Right lobe of liver (tissue), 6 donors: ENCODE results near the gene PRDM7. TPM values are rescaled to one million over a fixed set of nuclear protein-coding genes. Genes with fewer than 3 reads are reported as not detected.

Experiments used
- ATAC-seq, 4 donors: fragments of 200-7000 bp; cut with Tn5 transposase; one replicate each; pipeline ENCODE4 v1.9.1; 2020; ENCODE audit warnings: mild to moderate bottlenecking in 4 of 4, moderate library complexity in 4 of 4
- DNase-seq, 3 donors: peaks; one replicate each; pipeline ENCODE4 v3.0.0-alpha.2; 2020
- H3K27ac ChIP-seq, 3 donors: fragments of 200-600 bp; one replicate each; pipeline ENCODE4 v1.8.0; 2022
- H3K27me3 ChIP-seq, 2 donors: fragments of 200-600 bp; one replicate each; pipeline ENCODE4 v1.8.0; 2022
- H3K36me3 ChIP-seq, 4 donors: fragments of 200-600 bp; sonication (generic) in 1 of 4; one replicate each; pipeline versions ENCODE4 v1.5.1 to v1.8.0; 2017 to 2022; ENCODE audit warnings: control low read depth in 1 of 4
- H3K4me1 ChIP-seq, 4 donors: fragments of 200-600 bp; sonication (generic) in 1 of 4; one replicate each; pipeline versions ENCODE4 v1.5.1 to v1.8.0; 2017 to 2022; ENCODE audit warnings: control low read depth in 1 of 4
- H3K4me3 ChIP-seq, 3 donors: fragments of 200-600 bp; one replicate each; pipeline ENCODE4 v1.8.0; 2022
- H3K9me3 ChIP-seq, 4 donors: fragments of 200-600 bp; sonication (generic) in 1 of 4; one replicate each; pipeline versions ENCODE4 v1.5.1 to v1.8.0; 2017 to 2022; ENCODE audit warnings: control low read depth in 1 of 4
- POLR2A ChIP-seq: fragments of 450-650 bp; IDR thresholded peaks from one replicate; pipeline ENCODE4 v1.6.1; 2017; ENCODE audit warnings: antibody characterized with exemption, mild to moderate bottlenecking
- WGBS: methylation state at CpG from one replicate; pipeline ENCODE4 v1.1.6; 2018; ENCODE audit warnings: low coverage, low lambda C conversion rate; ENCODE audit not compliant: insufficient coverage; ENCODE audit errors: missing lambda C conversion rate; 5-methylcytosine and 5-hydroxymethylcytosine counted together
- intact Hi-C, 2 donors: fragments of 100-400 bp; cut with DNase I; formaldehyde crosslinking; loops; one replicate each; pipeline versions ENCODE4 v1.11.2 to v1.14.1; 2022
- total RNA-seq, 6 experiments: library from RNA; depleted of rRNA in 2 of 6; stranded (reverse); fragments of >200 nt in 2 of 6; fragmentation: NEBNext Ultra II Directional in 3 of 6; extraction: Animal tissue kit (Norgen Biotek cat#: 25700) in 3 of 6; gene quantifications; one replicate each; pipeline versions ENCODE4 v1.1.0 to v1.2.4, GENCODE V29; 2016 to 2023
- TF ChIP-seq, protein P1 (sequence below), 4 donors: fragments of 200-600 bp in 3 of 4; fragments of 450-650 bp in 1 of 4; IDR thresholded peaks; one replicate each; pipeline versions ENCODE4 v1.5.1 to v1.8.0; 2016 to 2022; ENCODE audit warnings: antibody characterized with exemption in 4 of 4, mild to moderate bottlenecking in 2 of 4
- donor health status: DM: no; HTN: yes; CAD: no.
- donor health status: DM: no; HTN: no; CAD: no.
- donor health status: DM: no; HTN: no; CAD: no.
- donor health status: DM: no; HTN: yes; CAD: no.
- donor health status: DM: no; HTN: yes; CAD: no.

PRDM7 gene
- total RNA-seq, 6 experiments from 2014 or later = 0.09 to 0.12 TPM; not detected in 4

DNA sequence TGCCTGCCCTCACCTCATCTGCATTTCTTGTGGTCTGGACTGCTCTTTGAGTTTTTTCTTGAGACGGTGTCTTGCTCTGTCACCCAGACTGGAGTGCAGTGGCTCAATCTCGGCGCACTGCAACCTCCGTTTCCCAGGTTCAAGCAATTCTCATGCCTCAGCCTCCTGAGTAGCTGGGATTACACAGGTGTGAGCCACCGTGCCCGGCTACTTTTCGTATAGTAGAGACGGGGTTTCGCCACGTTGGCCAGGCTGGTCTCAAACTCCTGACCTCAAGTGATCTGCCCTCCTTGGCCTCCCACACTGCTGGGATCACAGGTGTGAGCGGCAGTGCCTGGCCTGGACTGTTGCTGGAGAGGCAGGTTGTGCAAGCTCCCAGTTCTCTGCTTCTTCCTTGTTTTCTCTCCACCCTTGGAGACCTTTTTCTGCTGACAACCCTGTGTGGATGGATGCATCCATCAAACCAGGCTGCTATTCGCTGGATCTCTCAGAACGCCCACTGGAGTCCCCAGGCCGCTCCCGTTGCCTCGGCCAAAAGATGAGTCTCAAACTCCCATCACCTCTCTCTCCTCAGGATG lies 35.1 kb downstream of the PRDM7 start:
- Histone ChIP-seq H3K27ac (no peak overlapping the region), H3K27me3 (no peaks in the 10 kb centered on the region), H3K36me3 (peaks cover 0 to 18% (median 3%) of the 10 kb centered on the region in 4 donors), H3K4me3 (no peak overlapping the region), H3K9me3 (no peaks in the 10 kb centered on the region), H3K4me1 (peaks cover 0 to 8% (median 0%) of the 10 kb centered on the region in 4 donors)
- 53% methylated on average over 6 of the region's 16 CpGs for WGBS
- DNase-seq (no peak), ATAC-seq (no peak)
- intact Hi-C loops = no loop called here
- TF ChIP-seq, protein P1, sequence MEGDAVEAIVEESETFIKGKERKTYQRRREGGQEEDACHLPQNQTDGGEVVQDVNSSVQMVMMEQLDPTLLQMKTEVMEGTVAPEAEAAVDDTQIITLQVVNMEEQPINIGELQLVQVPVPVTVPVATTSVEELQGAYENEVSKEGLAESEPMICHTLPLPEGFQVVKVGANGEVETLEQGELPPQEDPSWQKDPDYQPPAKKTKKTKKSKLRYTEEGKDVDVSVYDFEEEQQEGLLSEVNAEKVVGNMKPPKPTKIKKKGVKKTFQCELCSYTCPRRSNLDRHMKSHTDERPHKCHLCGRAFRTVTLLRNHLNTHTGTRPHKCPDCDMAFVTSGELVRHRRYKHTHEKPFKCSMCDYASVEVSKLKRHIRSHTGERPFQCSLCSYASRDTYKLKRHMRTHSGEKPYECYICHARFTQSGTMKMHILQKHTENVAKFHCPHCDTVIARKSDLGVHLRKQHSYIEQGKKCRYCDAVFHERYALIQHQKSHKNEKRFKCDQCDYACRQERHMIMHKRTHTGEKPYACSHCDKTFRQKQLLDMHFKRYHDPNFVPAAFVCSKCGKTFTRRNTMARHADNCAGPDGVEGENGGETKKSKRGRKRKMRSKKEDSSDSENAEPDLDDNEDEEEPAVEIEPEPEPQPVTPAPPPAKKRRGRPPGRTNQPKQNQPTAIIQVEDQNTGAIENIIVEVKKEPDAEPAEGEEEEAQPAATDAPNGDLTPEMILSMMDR (IDR thresholded peaks at IDR 0.05) = no peak
- no peak for TF ChIP-seq POLR2A

DNA sequence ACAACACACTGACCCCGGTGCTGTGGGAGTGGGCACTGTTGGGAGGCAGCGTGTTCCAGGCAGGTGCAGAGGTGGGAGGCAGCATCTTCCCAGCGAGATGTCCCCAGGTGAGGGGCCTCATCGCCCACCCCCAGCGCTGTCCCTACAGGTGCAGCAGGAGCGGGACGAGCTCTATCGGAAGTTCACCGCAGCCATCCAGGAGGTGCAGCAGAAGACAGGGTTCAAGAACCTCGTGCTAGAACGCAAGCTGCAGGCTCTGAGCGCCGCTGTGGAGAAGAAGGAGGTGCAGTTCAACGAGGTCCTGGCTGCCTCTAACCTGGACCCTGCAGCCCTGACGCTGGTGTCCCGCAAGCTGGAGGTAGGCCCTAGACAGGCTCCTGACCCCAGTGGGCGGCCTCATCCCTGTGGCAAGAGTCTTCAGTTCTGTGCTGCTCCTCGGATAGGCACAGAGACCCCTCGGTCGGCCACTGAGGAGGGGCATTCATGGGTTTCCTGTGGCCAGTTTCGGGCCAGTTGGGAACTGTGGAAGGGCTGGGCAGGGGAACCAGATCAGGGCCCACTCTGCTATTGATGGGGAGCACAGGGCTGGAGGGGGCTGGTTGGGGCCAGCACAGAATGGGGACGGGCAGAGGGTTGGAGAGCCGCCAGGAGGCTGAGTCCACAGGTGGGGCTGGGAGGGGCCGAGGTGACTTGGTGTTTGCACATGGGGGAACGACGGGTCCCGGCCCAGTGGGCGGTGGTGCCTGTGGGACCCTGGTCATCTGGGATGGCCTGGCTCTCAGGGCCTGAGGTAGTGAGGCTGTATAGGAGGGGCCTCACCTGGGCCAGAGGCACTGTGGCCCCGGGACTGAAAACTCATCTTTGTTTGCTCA lies 36.7 kb downstream of the PRDM7 start:
- Histone ChIP-seq H3K27me3 (no peaks in the 10 kb centered on the region), H3K36me3 (peaks cover 0 to 23% (median 3%) of the 10 kb centered on the region in 4 donors), H3K4me1 (no peaks in the 10 kb centered on the region), H3K9me3 (no peaks in the 10 kb centered on the region), H3K27ac (no peak overlapping the region), H3K4me3 (no peak overlapping the region)
- TF ChIP-seq POLR2A = no peak
- TF ChIP-seq, protein P1 (IDR thresholded peaks at IDR 0.05) = no peak
- 95% methylated on average over 13 of the region's 29 CpGs for WGBS
- intact Hi-C loops = no loop called here
- peak in 1 of 4 donors; percentile 3 for ATAC-seq
- no peak for DNase-seq

DNA sequence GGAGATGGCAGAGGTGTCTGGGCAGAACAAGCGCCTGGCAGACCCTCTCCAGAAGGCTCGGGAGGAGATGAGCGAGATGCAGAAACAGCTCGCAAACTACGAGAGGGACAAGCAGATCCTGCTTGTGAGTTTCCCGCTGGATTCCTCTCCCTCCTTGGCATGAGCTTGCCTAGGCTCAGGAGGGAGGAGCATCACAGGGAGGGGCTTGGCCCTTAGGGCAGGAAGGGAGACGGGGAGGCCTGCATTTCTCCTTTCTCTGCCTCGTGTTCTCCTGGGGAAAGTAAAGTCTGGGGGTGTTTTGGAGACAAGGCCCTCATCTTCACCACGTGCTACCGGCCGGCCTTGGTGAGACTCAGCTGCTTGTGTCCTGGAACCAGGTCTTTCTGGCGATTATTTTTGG lies 39.9 kb downstream of the PRDM7 start:
- ATAC-seq = no peak
- Histone ChIP-seq H3K9me3 (no peaks in the 10 kb centered on the region), H3K27me3 (no peaks in the 10 kb centered on the region), H3K4me3 (no peak overlapping the region), H3K36me3 (peaks cover 0 to 11% (median under 1%) of the 10 kb centered on the region in 4 donors), H3K27ac (no peak overlapping the region), H3K4me1 (no peaks in the 10 kb centered on the region)
- intact Hi-C loops = no loop called here
- DNase-seq = no peak
- 100% methylated on average over 6 of the region's 12 CpGs for WGBS
- no peak for TF ChIP-seq POLR2A
- TF ChIP-seq, protein P1 (IDR thresholded peaks at IDR 0.05) = no peak

DNA sequence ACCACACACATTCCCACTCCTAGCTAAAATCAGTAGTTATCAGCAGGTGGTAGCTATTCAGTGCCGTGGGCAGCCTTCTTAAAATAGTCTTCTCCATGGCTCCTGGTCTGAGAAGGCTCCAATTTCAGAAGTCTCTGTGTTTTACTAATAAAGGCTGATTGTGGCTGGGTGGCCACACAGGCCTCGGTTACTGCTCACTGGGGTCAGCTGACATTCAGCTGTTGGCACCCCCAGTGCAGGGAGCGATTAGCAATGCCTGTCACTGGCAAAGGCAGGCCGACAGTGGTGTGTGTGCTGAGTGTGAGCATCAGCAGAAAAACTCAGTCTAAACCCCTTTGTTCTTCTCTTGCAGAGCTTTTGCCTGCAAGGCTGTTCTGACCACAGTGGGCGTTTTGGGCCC lies 41.2 kb downstream of the PRDM7 start:
- no peak for DNase-seq
- no peaks in the 10 kb centered on the region for H3K4me1 ChIP-seq
- no peak overlapping the region for H3K27ac ChIP-seq
- intact Hi-C loops = no loop called here
- no peaks in the 10 kb centered on the region for H3K9me3 ChIP-seq
- H3K4me3 ChIP-seq = no peak overlapping the region
- H3K36me3 ChIP-seq = peaks cover 0 to 8% (median 0%) of the 10 kb centered on the region in 4 donors
- TF ChIP-seq POLR2A = no peak
- TF ChIP-seq, protein P1 (IDR thresholded peaks at IDR 0.05) = no peak
- no peaks in the 10 kb centered on the region for H3K27me3 ChIP-seq
- 83% methylated on average over 1 of the region's 5 CpGs for WGBS
- no peak for ATAC-seq
